ENCODE results near the gene SLC47A2. TPM values are rescaled to one million over a fixed set of nuclear protein-coding genes. Genes with fewer than 3 reads are reported as not detected.

SLC47A2 gene
- total and polyA plus RNA-seq, 9 of the 15 experiments (the other 6 are each of a cell fraction or from before 2014, with no cell fraction given): not detected

DNA sequence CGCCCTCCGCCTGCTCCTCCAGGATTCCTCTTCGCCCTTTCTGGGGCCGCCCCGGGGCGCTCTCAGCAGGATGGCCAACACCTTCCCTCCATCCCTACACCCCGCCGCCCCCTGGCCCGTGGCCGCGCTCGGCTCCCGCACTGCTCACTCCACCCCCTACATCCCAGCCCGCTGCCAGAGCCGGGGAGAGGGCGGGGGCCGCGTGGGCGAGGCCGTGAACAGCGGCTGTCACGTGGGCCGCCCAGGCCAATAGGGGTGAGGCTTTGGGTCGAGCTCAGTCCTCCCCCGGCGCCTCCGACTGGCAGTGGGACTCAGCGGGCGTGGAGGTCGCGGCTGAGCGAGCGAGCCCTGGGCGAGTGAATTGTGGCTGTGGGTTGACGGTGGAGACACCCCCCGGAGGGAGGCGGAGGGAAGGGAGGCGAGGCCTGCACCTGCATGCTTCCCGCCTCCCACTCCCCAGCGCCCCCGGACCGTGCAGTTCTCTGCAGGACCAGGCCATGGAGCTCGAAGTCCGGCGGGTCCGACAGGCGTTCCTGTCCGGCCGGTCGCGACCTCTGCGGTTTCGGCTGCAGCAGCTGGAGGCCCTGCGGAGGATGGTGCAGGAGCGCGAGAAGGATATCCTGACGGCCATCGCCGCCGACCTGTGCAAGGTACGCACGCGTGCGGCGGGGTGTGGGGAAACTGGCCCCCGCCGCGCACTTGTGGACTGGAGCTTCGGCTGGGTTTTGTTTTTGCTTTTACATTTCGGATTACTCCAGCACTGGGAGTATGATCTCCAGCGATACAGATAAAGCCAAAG is 67.7 kb downstream of the SLC47A2 start, which contains the start of gene ALDH3A2 (continued):
- TF ChIP-seq, protein P1, sequence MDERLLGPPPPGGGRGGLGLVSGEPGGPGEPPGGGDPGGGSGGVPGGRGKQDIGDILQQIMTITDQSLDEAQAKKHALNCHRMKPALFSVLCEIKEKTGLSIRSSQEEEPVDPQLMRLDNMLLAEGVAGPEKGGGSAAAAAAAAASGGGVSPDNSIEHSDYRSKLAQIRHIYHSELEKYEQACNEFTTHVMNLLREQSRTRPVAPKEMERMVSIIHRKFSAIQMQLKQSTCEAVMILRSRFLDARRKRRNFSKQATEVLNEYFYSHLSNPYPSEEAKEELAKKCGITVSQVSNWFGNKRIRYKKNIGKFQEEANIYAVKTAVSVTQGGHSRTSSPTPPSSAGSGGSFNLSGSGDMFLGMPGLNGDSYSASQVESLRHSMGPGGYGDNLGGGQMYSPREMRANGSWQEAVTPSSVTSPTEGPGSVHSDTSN (CRISPR knock-in tag; IDR thresholded peaks at IDR 0.05; ENCODE audit: low read depth): no peak
- TF ChIP-seq, protein P1 (tag; conservative IDR thresholded peaks at IDR 0.05; ENCODE audit: low read depth): no peak
- TF ChIP-seq, protein P2, sequence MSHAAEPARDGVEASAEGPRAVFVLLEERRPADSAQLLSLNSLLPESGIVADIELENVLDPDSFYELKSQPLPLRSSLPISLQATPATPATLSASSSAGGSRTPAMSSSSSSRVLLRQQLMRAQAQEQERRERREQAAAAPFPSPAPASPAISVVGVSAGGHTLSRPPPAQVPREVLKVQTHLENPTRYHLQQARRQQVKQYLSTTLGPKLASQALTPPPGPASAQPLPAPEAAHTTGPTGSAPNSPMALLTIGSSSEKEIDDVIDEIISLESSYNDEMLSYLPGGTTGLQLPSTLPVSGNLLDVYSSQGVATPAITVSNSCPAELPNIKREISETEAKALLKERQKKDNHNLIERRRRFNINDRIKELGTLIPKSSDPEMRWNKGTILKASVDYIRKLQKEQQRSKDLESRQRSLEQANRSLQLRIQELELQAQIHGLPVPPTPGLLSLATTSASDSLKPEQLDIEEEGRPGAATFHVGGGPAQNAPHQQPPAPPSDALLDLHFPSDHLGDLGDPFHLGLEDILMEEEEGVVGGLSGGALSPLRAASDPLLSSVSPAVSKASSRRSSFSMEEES (CRISPR knock-in tag; IDR thresholded peaks at IDR 0.05): peak; percentile 29; the same call in 1 of the 2 replicates
- TF ChIP-seq, protein P3, sequence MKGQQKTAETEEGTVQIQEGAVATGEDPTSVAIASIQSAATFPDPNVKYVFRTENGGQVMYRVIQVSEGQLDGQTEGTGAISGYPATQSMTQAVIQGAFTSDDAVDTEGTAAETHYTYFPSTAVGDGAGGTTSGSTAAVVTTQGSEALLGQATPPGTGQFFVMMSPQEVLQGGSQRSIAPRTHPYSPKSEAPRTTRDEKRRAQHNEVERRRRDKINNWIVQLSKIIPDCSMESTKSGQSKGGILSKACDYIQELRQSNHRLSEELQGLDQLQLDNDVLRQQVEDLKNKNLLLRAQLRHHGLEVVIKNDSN (CRISPR knock-in tag; IDR thresholded peaks at IDR 0.05): peak; percentile 90
- no peak for TF ChIP-seq ZNF75A (CRISPR knock-in tag; IDR thresholded peaks at IDR 0.05)
- no peak for TF ChIP-seq EWSR1 (IDR thresholded peaks at IDR 0.05; ENCODE audit: borderline replicate concordance, low read depth, partially characterized antibody)
- TF ChIP-seq ESRRA (IDR thresholded peaks at IDR 0.05; ENCODE audit: borderline replicate concordance, low read depth): peak; percentile 40; the same call in 1 of the 2 replicates
- no peak for TF ChIP-seq NFYB (IDR thresholded peaks at IDR 0.05; ENCODE audit: extremely low read depth, insufficient read length)
- TF ChIP-seq RBM14 (IDR thresholded peaks at IDR 0.05; ENCODE audit: borderline replicate concordance, insufficient read depth, low read depth, low read length): no peak
- TF ChIP-seq, protein P4, sequence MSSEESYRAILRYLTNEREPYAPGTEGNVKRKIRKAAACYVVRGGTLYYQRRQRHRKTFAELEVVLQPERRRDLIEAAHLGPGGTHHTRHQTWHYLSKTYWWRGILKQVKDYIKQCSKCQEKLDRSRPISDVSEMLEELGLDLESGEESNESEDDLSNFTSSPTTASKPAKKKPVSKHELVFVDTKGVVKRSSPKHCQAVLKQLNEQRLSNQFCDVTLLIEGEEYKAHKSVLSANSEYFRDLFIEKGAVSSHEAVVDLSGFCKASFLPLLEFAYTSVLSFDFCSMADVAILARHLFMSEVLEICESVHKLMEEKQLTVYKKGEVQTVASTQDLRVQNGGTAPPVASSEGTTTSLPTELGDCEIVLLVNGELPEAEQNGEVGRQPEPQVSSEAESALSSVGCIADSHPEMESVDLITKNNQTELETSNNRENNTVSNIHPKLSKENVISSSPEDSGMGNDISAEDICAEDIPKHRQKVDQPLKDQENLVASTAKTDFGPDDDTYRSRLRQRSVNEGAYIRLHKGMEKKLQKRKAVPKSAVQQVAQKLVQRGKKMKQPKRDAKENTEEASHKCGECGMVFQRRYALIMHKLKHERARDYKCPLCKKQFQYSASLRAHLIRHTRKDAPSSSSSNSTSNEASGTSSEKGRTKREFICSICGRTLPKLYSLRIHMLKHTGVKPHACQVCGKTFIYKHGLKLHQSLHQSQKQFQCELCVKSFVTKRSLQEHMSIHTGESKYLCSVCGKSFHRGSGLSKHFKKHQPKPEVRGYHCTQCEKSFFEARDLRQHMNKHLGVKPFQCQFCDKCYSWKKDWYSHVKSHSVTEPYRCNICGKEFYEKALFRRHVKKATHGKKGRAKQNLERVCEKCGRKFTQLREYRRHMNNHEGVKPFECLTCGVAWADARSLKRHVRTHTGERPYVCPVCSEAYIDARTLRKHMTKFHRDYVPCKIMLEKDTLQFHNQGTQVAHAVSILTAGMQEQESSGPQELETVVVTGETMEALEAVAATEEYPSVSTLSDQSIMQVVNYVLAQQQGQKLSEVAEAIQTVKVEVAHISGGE (CRISPR knock-in tag; IDR thresholded peaks at IDR 0.05): peak in 1 of 3 experiments; percentile 87; a peak in 1 of 6 replicates
- no peak for TF ChIP-seq TAF1 (IDR thresholded peaks at IDR 0.05; ENCODE audit: control insufficient read depth, extremely low read depth, insufficient read depth, low read length, severe bottlenecking)
- no peak for TF ChIP-seq ZNF165 (CRISPR knock-in tag; IDR thresholded peaks at IDR 0.05; ENCODE audit: borderline replicate concordance)
- no peak for TF ChIP-seq SAFB2 (IDR thresholded peaks at IDR 0.05; ENCODE audit: borderline replicate concordance, low read depth, low read length, severe bottlenecking)
